Measurements from ENCODE around the gene RNF113A.

DNA sequence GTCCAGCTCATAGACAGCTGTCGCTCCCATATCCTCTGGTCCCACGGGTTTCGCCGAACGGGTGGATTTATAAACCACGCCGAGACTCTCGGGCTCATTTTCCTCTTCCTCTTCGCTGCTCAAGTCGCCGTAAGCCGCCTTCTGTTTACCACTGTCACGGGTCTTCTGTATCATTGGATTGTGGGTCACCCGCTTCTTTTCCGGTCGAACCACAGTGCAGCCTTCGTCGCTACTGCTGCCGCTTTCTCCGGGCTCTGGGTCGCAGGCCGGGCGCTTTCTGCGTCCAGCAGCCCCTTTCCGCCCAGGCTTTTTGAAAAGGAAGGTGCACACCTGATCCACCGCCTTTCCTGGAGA, 311 bp downstream of the RNF113A start:
- TF ChIP-seq POLR2A (IDR thresholded peaks at IDR 0.05; ENCODE audit: low read length) (no peak), GATA1 (IDR thresholded peaks at IDR 0.05; ENCODE audit: low read depth, low read length) (no peak)
